ENCODE results near the gene DNMT3B. TPM values are rescaled to one million over a fixed set of nuclear protein-coding genes. Genes with fewer than 3 reads are reported as not detected.

The DNMT3B gene
- total and polyA plus RNA-seq, 4 donors: 0.31 to 3.1 (median 0.90) TPM

- no peak for TF ChIP-seq CTCF (IDR thresholded peaks at IDR 0.05; ENCODE audit: control extremely low read depth, extremely low read depth)
- no peak overlapping the region for H3K4me3 ChIP-seq
- H3K27ac ChIP-seq (ENCODE audit: low read depth in 1 of 2, low read length in 1 of 2): no peak overlapping the region
- no peak overlapping the region for H3K9ac ChIP-seq (ENCODE audit: insufficient read depth in 1 of 2, low read length in 2 of 2)
- ATAC-seq (ENCODE audit: insufficient read depth, low FRiP score) (no peak), DNase-seq (no peak)
- no peaks in the 10 kb centered on the region for H3K36me3 ChIP-seq (ENCODE audit: control insufficient read depth in 4 of 4, insufficient read depth in 4 of 4, low read length in 4 of 4)
- 85 to 91% methylated on average over 9 of the region's 9 CpGs for WGBS, 2 donors
- no peaks in the 10 kb centered on the region for H3K27me3 ChIP-seq (ENCODE audit: control insufficient read depth in 3 of 3, insufficient read depth in 3 of 3, low read length in 2 of 3)
- no peaks in the 10 kb centered on the region for H3K9me3 ChIP-seq (ENCODE audit: control insufficient read depth in 4 of 4, insufficient read depth in 3 of 4, low read length in 3 of 4)
- peaks cover 0 to 13% (median 4%) of the 10 kb centered on the region in 5 donors for H3K4me1 ChIP-seq (ENCODE audit: control insufficient read depth in 5 of 5, insufficient read depth in 5 of 5, low read length in 5 of 5)
Observed at GRCh38 chr20:32767418-32768198, 5.4 kb downstream of the DNMT3B start.

DNA sequence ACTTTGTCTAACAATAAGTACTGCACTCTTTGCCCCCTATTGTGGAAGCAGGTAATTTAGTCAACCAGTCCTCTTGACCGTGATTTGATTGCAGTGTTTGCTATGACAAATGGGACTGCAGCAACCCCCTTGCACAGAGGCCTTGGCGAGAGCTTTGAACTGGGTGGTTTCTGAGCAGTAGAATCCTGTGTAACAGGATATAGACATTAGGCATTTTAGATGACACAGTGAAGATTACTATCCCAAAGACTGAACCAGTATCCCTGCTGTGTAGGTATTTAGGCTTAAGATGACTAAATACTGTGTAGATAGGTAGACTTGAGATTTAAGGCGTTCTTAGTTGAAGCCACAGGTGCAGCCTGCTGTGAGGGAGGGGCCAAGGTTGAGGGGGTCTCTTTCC lies 9.9 kb downstream of the DNMT3B start:
- no peaks in the 10 kb centered on the region for H3K4me1 ChIP-seq (ENCODE audit: control insufficient read depth in 5 of 5, insufficient read depth in 5 of 5, low read length in 5 of 5)
- H3K9me3 ChIP-seq (ENCODE audit: control insufficient read depth in 4 of 4, insufficient read depth in 3 of 4, low read length in 3 of 4): no peaks in the 10 kb centered on the region
- no peak overlapping the region for H3K9ac ChIP-seq (ENCODE audit: insufficient read depth in 1 of 2, low read length in 2 of 2)
- H3K27ac ChIP-seq (ENCODE audit: low read depth in 1 of 2, low read length in 1 of 2): no peak overlapping the region
- no peak overlapping the region for H3K4me3 ChIP-seq
- ATAC-seq (ENCODE audit: insufficient read depth, low FRiP score) (no peak), DNase-seq (no peak)
- H3K36me3 ChIP-seq (ENCODE audit: control insufficient read depth in 4 of 4, insufficient read depth in 4 of 4, low read length in 4 of 4): no peaks in the 10 kb centered on the region
- no peak for TF ChIP-seq CTCF (IDR thresholded peaks at IDR 0.05; ENCODE audit: control extremely low read depth, extremely low read depth)
- H3K27me3 ChIP-seq (ENCODE audit: control insufficient read depth in 3 of 3, insufficient read depth in 3 of 3, low read length in 2 of 3): no peaks in the 10 kb centered on the region
- 92 to 96% methylated on average over 3 of the region's 3 CpGs for WGBS, 2 donors

DNA sequence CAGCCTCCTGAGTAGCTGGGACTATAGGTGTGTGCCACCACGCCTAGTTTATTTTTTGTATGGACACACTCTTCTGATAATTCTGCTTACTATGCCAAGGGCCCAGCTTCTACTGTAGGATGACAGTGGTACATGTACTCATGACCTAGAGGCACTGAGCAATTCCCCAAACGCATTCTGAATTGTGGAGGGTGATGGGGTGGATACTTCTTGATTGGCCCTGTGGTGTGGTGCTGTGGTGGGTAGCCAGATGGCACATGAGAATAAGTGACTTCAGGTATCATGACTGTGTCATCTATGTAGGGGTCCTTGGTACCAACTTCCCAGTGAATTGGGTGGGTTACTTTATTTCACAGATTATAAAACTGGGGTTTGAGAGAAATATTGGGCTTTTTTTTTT lies 11.0 kb downstream of the DNMT3B start:
- WGBS, 2 donors: 91 to 99% methylated on average over 2 of the region's 2 CpGs
- Histone ChIP-seq H3K9ac (ENCODE audit: insufficient read depth in 1 of 2, low read length in 2 of 2) (no peak overlapping the region), H3K4me1 (ENCODE audit: control insufficient read depth in 5 of 5, insufficient read depth in 5 of 5, low read length in 5 of 5) (no peaks in the 10 kb centered on the region), H3K27me3 (ENCODE audit: control insufficient read depth in 3 of 3, insufficient read depth in 3 of 3, low read length in 2 of 3) (no peaks in the 10 kb centered on the region), H3K27ac (ENCODE audit: low read depth in 1 of 2, low read length in 1 of 2) (no peak overlapping the region), H3K4me3 (no peak overlapping the region), H3K36me3 (ENCODE audit: control insufficient read depth in 4 of 4, insufficient read depth in 4 of 4, low read length in 4 of 4) (no peaks in the 10 kb centered on the region), H3K9me3 (ENCODE audit: control insufficient read depth in 4 of 4, insufficient read depth in 3 of 4, low read length in 3 of 4) (no peaks in the 10 kb centered on the region)
- no peak for TF ChIP-seq CTCF (IDR thresholded peaks at IDR 0.05; ENCODE audit: control extremely low read depth, extremely low read depth)
- DNase-seq: no peak
- ATAC-seq (ENCODE audit: insufficient read depth, low FRiP score): no peak

DNA sequence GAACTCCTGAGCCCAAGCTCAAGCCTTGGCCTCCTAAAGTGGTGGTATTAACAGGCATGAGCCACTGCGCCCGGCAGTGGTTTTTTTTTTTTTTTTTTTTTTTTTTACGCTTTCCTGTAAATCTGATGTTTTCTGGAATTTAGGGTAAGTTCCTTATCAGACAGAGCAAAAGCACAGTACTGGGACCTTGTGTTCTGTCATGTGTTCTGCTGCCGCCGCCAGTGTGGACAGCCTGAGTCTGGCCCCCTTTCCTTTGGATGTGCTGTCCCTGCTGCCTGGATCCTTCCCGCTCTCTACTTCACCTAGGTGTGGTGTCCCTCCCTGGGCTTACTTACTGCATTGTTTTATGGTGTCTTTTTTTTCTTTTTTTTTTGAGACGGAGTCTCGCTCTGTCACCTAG lies 11.7 kb downstream of the DNMT3B start:
- WGBS, 2 donors: 69 to 84% methylated on average over 8 of the region's 8 CpGs
- TF ChIP-seq CTCF (IDR thresholded peaks at IDR 0.05; ENCODE audit: control extremely low read depth, extremely low read depth): no peak
- Histone ChIP-seq H3K9me3 (ENCODE audit: control insufficient read depth in 4 of 4, insufficient read depth in 3 of 4, low read length in 3 of 4) (no peaks in the 10 kb centered on the region), H3K4me3 (no peak overlapping the region), H3K4me1 (ENCODE audit: control insufficient read depth in 5 of 5, insufficient read depth in 5 of 5, low read length in 5 of 5) (no peaks in the 10 kb centered on the region), H3K27ac (ENCODE audit: low read depth in 1 of 2, low read length in 1 of 2) (no peak overlapping the region), H3K36me3 (ENCODE audit: control insufficient read depth in 4 of 4, insufficient read depth in 4 of 4, low read length in 4 of 4) (no peaks in the 10 kb centered on the region), H3K9ac (ENCODE audit: insufficient read depth in 1 of 2, low read length in 2 of 2) (no peak overlapping the region), H3K27me3 (ENCODE audit: control insufficient read depth in 3 of 3, insufficient read depth in 3 of 3, low read length in 2 of 3) (no peaks in the 10 kb centered on the region)
- no peak for DNase-seq
- ATAC-seq (ENCODE audit: insufficient read depth, low FRiP score): no peak
